Measurements from ENCODE around the gene PRKCI.

- TF ChIP-seq CTBP1 (IDR thresholded peaks at IDR 0.05; ENCODE audit: borderline replicate concordance): no peak
- no peak for TF ChIP-seq HDGF (IDR thresholded peaks at IDR 0.05; ENCODE audit: borderline replicate concordance)
- no peak for TF ChIP-seq FOXA1 (IDR thresholded peaks at IDR 0.05)
- no peak for TF ChIP-seq SP1 (IDR thresholded peaks at IDR 0.05)
- TF ChIP-seq ZNF384 (IDR thresholded peaks at IDR 0.05): no peak
- no peak for TF ChIP-seq SUZ12 (IDR thresholded peaks at IDR 0.05)
Measured at GRCh38 chr3:170270282-170270881, 48.2 kb downstream of the PRKCI start.
